ENCODE results near the gene ASIC3. TPM values are rescaled to one million over a fixed set of nuclear protein-coding genes. Genes with fewer than 3 reads are reported as not detected.
A peak's percentile ranks its signal among the peaks of the same experiment; 100 is the strongest.

The ASIC3 gene
- total RNA-seq, 2 experiments from 2014 or later: 2.8 to 3.2 TPM

- ChIA-PET POLR2A (interaction anchor here (1.5 kb wide), 1 partner anchor 10 kb away, joined by 3 read pairs; no protein-coding TSS in a partner anchor), CTCF (interaction anchor here (0.7 kb wide), 1 partner anchor 15 kb away, joined by 3 read pairs; the partner anchor contains the start of gene TMUB1)
- no peak for ATAC-seq
- Mint-ChIP-seq H3K9me3 (ENCODE audit: insufficient read depth) (no peaks in the 10 kb centered on the region), H3K36me3 (ENCODE audit: low read depth) (peaks cover 40% of the 10 kb centered on the region), H3K4me3 (no peak overlapping the region), H3K4me1 (ENCODE audit: low read depth) (no peaks in the 10 kb centered on the region), H3K27me3 (ENCODE audit: low read depth) (no peaks in the 10 kb centered on the region), H3K27ac (no peak overlapping the region)
- no peak for DNase-seq
Observed at GRCh38 chr7:151068069-151068773, 19.9 kb downstream of the ASIC3 start.

- CTCF ChIA-PET: no interaction called here
- no peak for ATAC-seq
- H3K4me3 Mint-ChIP-seq: no peak overlapping the region
- POLR2A ChIA-PET: interaction anchor here (0.7 kb wide), 1 partner anchor 1247 kb away, joined by 3 read pairs; no protein-coding TSS in a partner anchor
- H3K9me3 Mint-ChIP-seq (ENCODE audit: insufficient read depth): no peaks in the 10 kb centered on the region
- no peak for DNase-seq
- no peaks in the 10 kb centered on the region for H3K4me1 Mint-ChIP-seq (ENCODE audit: low read depth)
- no peaks in the 10 kb centered on the region for H3K27me3 Mint-ChIP-seq (ENCODE audit: low read depth)
- no peak overlapping the region for H3K27ac Mint-ChIP-seq
- peaks cover 43% of the 10 kb centered on the region for H3K36me3 Mint-ChIP-seq (ENCODE audit: low read depth)
Observed at GRCh38 chr7:151069841-151070573, 21.7 kb downstream of the ASIC3 start.

GRCh38 chr7:151070574-151070960 is 22.2 kb downstream of the ASIC3 start:
- ChIA-PET CTCF (no interaction called here), POLR2A (no interaction called here)
- Mint-ChIP-seq H3K27ac (no peak overlapping the region), H3K27me3 (ENCODE audit: low read depth) (no peaks in the 10 kb centered on the region), H3K9me3 (ENCODE audit: insufficient read depth) (no peaks in the 10 kb centered on the region), H3K4me3 (no peak overlapping the region), H3K4me1 (ENCODE audit: low read depth) (no peaks in the 10 kb centered on the region), H3K36me3 (ENCODE audit: low read depth) (peaks cover 41% of the 10 kb centered on the region)
- DNase-seq (no peak), ATAC-seq (no peak)

- CTCF ChIA-PET: no interaction called here
- Mint-ChIP-seq H3K4me1 (ENCODE audit: low read depth) (no peaks in the 10 kb centered on the region), H3K27me3 (ENCODE audit: low read depth) (no peaks in the 10 kb centered on the region), H3K4me3 (no peak overlapping the region), H3K9me3 (ENCODE audit: insufficient read depth) (no peaks in the 10 kb centered on the region), H3K36me3 (ENCODE audit: low read depth) (peaks cover 47% of the 10 kb centered on the region), H3K27ac (no peak overlapping the region)
- DNase-seq (no peak), ATAC-seq (no peak)
- POLR2A ChIA-PET: no interaction called here
Observed at GRCh38 chr7:151071032-151071866, 22.9 kb downstream of the ASIC3 start.

- ATAC-seq: no peak
- Mint-ChIP-seq H3K27ac (no peak overlapping the region), H3K4me3 (no peak overlapping the region), H3K27me3 (ENCODE audit: low read depth) (no peaks in the 10 kb centered on the region), H3K9me3 (ENCODE audit: insufficient read depth) (no peaks in the 10 kb centered on the region), H3K36me3 (ENCODE audit: low read depth) (peaks cover 48% of the 10 kb centered on the region), H3K4me1 (ENCODE audit: low read depth) (peaks cover 13% of the 10 kb centered on the region)
- ChIA-PET POLR2A (interaction anchor here (1.1 kb wide), 1 partner anchor 14 kb away, joined by 3 read pairs; no protein-coding TSS in a partner anchor), CTCF (interaction anchor here (1.5 kb wide), 1 partner anchor 56 kb away, joined by 5 read pairs; no protein-coding TSS in a partner anchor)
- no peak for DNase-seq
Observed at GRCh38 chr7:151073990-151074389, 25.7 kb downstream of the ASIC3 start.

GRCh38 chr7:151074817-151075661 is 26.7 kb downstream of the ASIC3 start:
- no peaks in the 10 kb centered on the region for H3K9me3 Mint-ChIP-seq (ENCODE audit: insufficient read depth)
- no peak overlapping the region for H3K4me3 Mint-ChIP-seq
- peaks cover 22% of the 10 kb centered on the region for H3K4me1 Mint-ChIP-seq (ENCODE audit: low read depth)
- no peaks in the 10 kb centered on the region for H3K27me3 Mint-ChIP-seq (ENCODE audit: low read depth)
- H3K27ac Mint-ChIP-seq: no peak overlapping the region
- ATAC-seq: no peak
- H3K36me3 Mint-ChIP-seq (ENCODE audit: low read depth): peaks cover 48% of the 10 kb centered on the region
- DNase-seq: no peak
- POLR2A ChIA-PET: no interaction called here
- CTCF ChIA-PET: no interaction called here

- H3K36me3 Mint-ChIP-seq (ENCODE audit: low read depth): peaks cover 47% of the 10 kb centered on the region
- ChIA-PET POLR2A (no interaction called here), CTCF (no interaction called here)
- no peak overlapping the region for H3K4me3 Mint-ChIP-seq
- peaks cover 22% of the 10 kb centered on the region for H3K4me1 Mint-ChIP-seq (ENCODE audit: low read depth)
- H3K27me3 Mint-ChIP-seq (ENCODE audit: low read depth): no peaks in the 10 kb centered on the region
- no peak overlapping the region for H3K27ac Mint-ChIP-seq
- no peaks in the 10 kb centered on the region for H3K9me3 Mint-ChIP-seq (ENCODE audit: insufficient read depth)
- DNase-seq: no peak
- ATAC-seq: no peak
Observed at GRCh38 chr7:151075662-151075971, 27.3 kb downstream of the ASIC3 start.

- CTCF ChIA-PET: no interaction called here
- peaks cover 44% of the 10 kb centered on the region for H3K36me3 Mint-ChIP-seq (ENCODE audit: low read depth)
- POLR2A ChIA-PET: interaction anchor here (0.7 to 2.6 kb wide), 3 partner anchors 14 to 39 kb away, joined by 3 to 6 read pairs (median 3); no protein-coding TSS in a partner anchor
- no peak for ATAC-seq
- no peak overlapping the region for H3K27ac Mint-ChIP-seq
- no peak overlapping the region for H3K4me3 Mint-ChIP-seq
- DNase-seq: no peak
- H3K9me3 Mint-ChIP-seq (ENCODE audit: insufficient read depth): no peaks in the 10 kb centered on the region
- H3K4me1 Mint-ChIP-seq (ENCODE audit: low read depth): peaks cover 26% of the 10 kb centered on the region
- H3K27me3 Mint-ChIP-seq (ENCODE audit: low read depth): no peaks in the 10 kb centered on the region
Observed at GRCh38 chr7:151075978-151076426, 27.7 kb downstream of the ASIC3 start.

- ChIA-PET CTCF (interaction anchor here (1.7 kb wide), 1 partner anchor 17 kb away, joined by 4 read pairs; no protein-coding TSS in a partner anchor), POLR2A (interaction anchor here (0.5 to 2.6 kb wide), 3 partner anchors 15 to 872 kb away, joined by 3 to 6 read pairs (median 3); no protein-coding TSS in a partner anchor)
- peaks cover 38% of the 10 kb centered on the region for H3K36me3 Mint-ChIP-seq (ENCODE audit: low read depth)
- H3K9me3 Mint-ChIP-seq (ENCODE audit: insufficient read depth): no peaks in the 10 kb centered on the region
- H3K4me1 Mint-ChIP-seq (ENCODE audit: low read depth): peaks cover 34% of the 10 kb centered on the region
- ATAC-seq (no peak), DNase-seq (no peak)
- no peak overlapping the region for H3K27ac Mint-ChIP-seq
- no peak overlapping the region for H3K4me3 Mint-ChIP-seq
- no peaks in the 10 kb centered on the region for H3K27me3 Mint-ChIP-seq (ENCODE audit: low read depth)
Observed at GRCh38 chr7:151076863-151077704, 28.8 kb downstream of the ASIC3 start.

GRCh38 chr7:151077705-151078232 is 29.4 kb downstream of the ASIC3 start:
- Mint-ChIP-seq H3K27ac (peak overlapping the region; percentile 69), H3K4me3 (peak overlapping the region; percentile 82), H3K9me3 (ENCODE audit: insufficient read depth) (no peaks in the 10 kb centered on the region)

More at GRCh38 chr7:151077705-151078232, 29.4 kb downstream of the ASIC3 start:
- Mint-ChIP-seq H3K27me3 (ENCODE audit: low read depth) (no peaks in the 10 kb centered on the region), H3K36me3 (ENCODE audit: low read depth) (peaks cover 38% of the 10 kb centered on the region), H3K4me1 (ENCODE audit: low read depth) (peaks cover 39% of the 10 kb centered on the region)
- ATAC-seq (no peak), DNase-seq (no peak)
- ChIA-PET CTCF (interaction anchor here (1.7 kb wide), 1 partner anchor 17 kb away, joined by 4 read pairs; no protein-coding TSS in a partner anchor), POLR2A (interaction anchor here (0.5 to 2.6 kb wide), 2 partner anchors 17 to 871 kb away, joined by 3 to 6 read pairs; no protein-coding TSS in a partner anchor)

Data from activated CD8-positive, alpha-beta T cell treated with anti-CD3 and anti-CD28 coated beads, Interleukin-2, amount 10 ng/mL, durations not matched to agents 7 days and 5 days (primary cell).